Measurements from ENCODE around the gene FCGR2B.

DNA sequence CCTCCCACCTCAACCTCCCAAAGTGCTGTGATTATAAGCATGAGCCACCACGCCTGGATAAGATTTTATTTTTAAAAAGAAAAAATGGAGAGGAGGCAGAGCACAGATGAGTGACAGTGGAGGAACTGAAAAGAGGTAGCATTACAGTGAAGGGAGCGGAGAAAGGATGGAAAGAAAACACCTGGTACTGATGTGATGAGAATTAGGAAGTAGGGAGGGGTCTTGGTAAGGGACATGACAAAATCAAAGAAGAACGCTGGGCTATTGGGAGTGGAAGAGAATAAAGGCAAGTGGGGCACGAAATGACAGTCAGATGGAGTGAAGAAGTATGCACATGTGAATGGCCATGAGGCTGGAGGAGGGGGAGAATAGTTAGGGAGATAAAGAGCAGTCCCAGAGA lies 46.4 kb downstream of the FCGR2B start:
- no peak for TF ChIP-seq GATA3 (IDR thresholded peaks at IDR 0.05; ENCODE audit: low read depth, low read length)
- no peak for TF ChIP-seq GATA2 (IDR thresholded peaks at IDR 0.05; ENCODE audit: low read depth, low read length)

Measured in SH-SY5Y (cell line).